Measurements from ENCODE around the gene FOXP2.

GRCh38 chr7:114639451-114639850, 224.8 kb downstream of the FOXP2 start:
- TF ChIP-seq BHLHE40 (IDR thresholded peaks at IDR 0.05; ENCODE audit: low read depth, low read length) (no peak), MXI1 (IDR thresholded peaks at IDR 0.05; ENCODE audit: borderline replicate concordance, low read depth, low read length) (no peak)

Data from IMR-90 (cell line).